ENCODE results near the gene DUSP22. TPM values are rescaled to one million over a fixed set of nuclear protein-coding genes. Genes with fewer than 3 reads are reported as not detected.

DUSP22 gene
- polyA plus RNA-seq, 1 experiment, result 5.4 TPM

- POLR2A ChIA-PET, result no interaction called here
- DNase-seq (ENCODE audit: low read depth, low spot score), result no peak
- no peak for TF ChIP-seq CTCF (IDR thresholded peaks at IDR 0.05; ENCODE audit: low read depth, low read length)
- CTCF ChIA-PET, result no interaction called here
- no peak overlapping the region for H3K27ac ChIP-seq (ENCODE audit: low read depth, low read length)
- no peak overlapping the region for H3K4me3 ChIP-seq (ENCODE audit: low read depth, low read length)
- H3K27me3 ChIP-seq (ENCODE audit: control insufficient read depth, insufficient read depth, low read length), result no peaks in the 10 kb centered on the region
- peaks cover 37% of the 10 kb centered on the region for H3K9me3 ChIP-seq (ENCODE audit: control insufficient read depth, insufficient read depth, low read length)
These were observed 12.8 kb upstream of the DUSP22 start for GRCh38 chr6:279341-280029.

- H3K9me3 ChIP-seq (ENCODE audit: control insufficient read depth, insufficient read depth, low read length), result peaks cover 37% of the 10 kb centered on the region
- no peak for TF ChIP-seq CTCF (IDR thresholded peaks at IDR 0.05; ENCODE audit: low read depth, low read length)
- H3K27ac ChIP-seq (ENCODE audit: low read depth, low read length), result no peak overlapping the region
- H3K27me3 ChIP-seq (ENCODE audit: control insufficient read depth, insufficient read depth, low read length), result no peaks in the 10 kb centered on the region
- no peak overlapping the region for H3K4me3 ChIP-seq (ENCODE audit: low read depth, low read length)
- DNase-seq (ENCODE audit: low read depth, low spot score), result no peak
- POLR2A ChIA-PET, result no interaction called here
- CTCF ChIA-PET, result no interaction called here
These were observed 11.4 kb upstream of the DUSP22 start for GRCh38 chr6:280775-281468.

GRCh38 chr6:281469-282103 is 10.7 kb upstream of the DUSP22 start:
- no peak for DNase-seq (ENCODE audit: low read depth, low spot score)
- no peak overlapping the region for H3K4me3 ChIP-seq (ENCODE audit: low read depth, low read length)
- no peak overlapping the region for H3K27ac ChIP-seq (ENCODE audit: low read depth, low read length)
- ChIA-PET CTCF (no interaction called here), POLR2A (no interaction called here)
- no peak for TF ChIP-seq CTCF (IDR thresholded peaks at IDR 0.05; ENCODE audit: low read depth, low read length)
- peaks cover 37% of the 10 kb centered on the region for H3K9me3 ChIP-seq (ENCODE audit: control insufficient read depth, insufficient read depth, low read length)
- no peaks in the 10 kb centered on the region for H3K27me3 ChIP-seq (ENCODE audit: control insufficient read depth, insufficient read depth, low read length)

GRCh38 chr6:282177-282866 is 10.0 kb upstream of the DUSP22 start:
- no peak for DNase-seq (ENCODE audit: low read depth, low spot score)
- TF ChIP-seq CTCF (IDR thresholded peaks at IDR 0.05; ENCODE audit: low read depth, low read length), result no peak
- ChIA-PET POLR2A (no interaction called here), CTCF (no interaction called here)
- Histone ChIP-seq H3K27me3 (ENCODE audit: control insufficient read depth, insufficient read depth, low read length) (no peaks in the 10 kb centered on the region), H3K27ac (ENCODE audit: low read depth, low read length) (no peak overlapping the region), H3K9me3 (ENCODE audit: control insufficient read depth, insufficient read depth, low read length) (peaks cover 37% of the 10 kb centered on the region), H3K4me3 (ENCODE audit: low read depth, low read length) (no peak overlapping the region)

Data from AG04450 (cell line).